ENCODE data around the gene ID2. TPM values are rescaled to one million over a fixed set of nuclear protein-coding genes. Genes with fewer than 3 reads are reported as not detected.

ID2 gene
- total RNA-seq, 1 experiment from 2014 or later = 77.8 TPM

- DNase-seq = no peak
- CTCF ChIA-PET = interaction anchor here (0.7 to 1.5 kb wide), 6 partner anchors 13 to 217 kb away, joined by 3 to 7 read pairs (median 4); no protein-coding TSS in a partner anchor
- intact Hi-C loops (cut with micrococcal nuclease; ENCODE audit: unreplicated experiment) = no loop called here
- no TSS peak for BruUV-seq (replicated peaks)
- Mint-ChIP-seq H3K27ac (ENCODE audit: unreplicated experiment) (no peak overlapping the region), H3K4me3 (ENCODE audit: low read depth, unreplicated experiment) (peak overlapping the region; percentile 73), H3K4me1 (ENCODE audit: low read depth, unreplicated experiment) (peaks cover 27% of the 10 kb centered on the region), H3K36me3 (ENCODE audit: insufficient read depth, unreplicated experiment) (no peaks in the 10 kb centered on the region), H3K27me3 (ENCODE audit: unreplicated experiment) (no peaks in the 10 kb centered on the region), H3K9me3 (ENCODE audit: low read depth, unreplicated experiment) (peaks cover 2% of the 10 kb centered on the region)
- no peak for TF ChIP-seq CTCF (IDR thresholded peaks at IDR 0.05; ENCODE audit: unreplicated experiment)
Observed at GRCh38 chr2:8692783-8693156, 10.9 kb downstream of the ID2 start.

GRCh38 chr2:8693157-8693821 is 11.4 kb downstream of the ID2 start:
- CTCF ChIA-PET = interaction anchor here (0.6 to 1.5 kb wide), 8 partner anchors 13 to 936 kb away, joined by 3 to 7 read pairs (median 4); no protein-coding TSS in a partner anchor
- DNase-seq = peak; percentile 83
- H3K9me3 Mint-ChIP-seq (ENCODE audit: low read depth, unreplicated experiment) = peaks cover 2% of the 10 kb centered on the region
- peak; percentile 87 for TF ChIP-seq CTCF (IDR thresholded peaks at IDR 0.05; ENCODE audit: unreplicated experiment)
- H3K27me3 Mint-ChIP-seq (ENCODE audit: unreplicated experiment) = no peaks in the 10 kb centered on the region
- peaks cover 27% of the 10 kb centered on the region for H3K4me1 Mint-ChIP-seq (ENCODE audit: low read depth, unreplicated experiment)
- no peak overlapping the region for H3K27ac Mint-ChIP-seq (ENCODE audit: unreplicated experiment)
- BruUV-seq (replicated peaks) = no TSS peak
- peak overlapping the region; percentile 73 for H3K4me3 Mint-ChIP-seq (ENCODE audit: low read depth, unreplicated experiment)
- H3K36me3 Mint-ChIP-seq (ENCODE audit: insufficient read depth, unreplicated experiment) = no peaks in the 10 kb centered on the region
- intact Hi-C loops (cut with micrococcal nuclease; ENCODE audit: unreplicated experiment) = no loop called here

- no peak for DNase-seq
- CTCF ChIA-PET = interaction anchor here (0.7 kb wide), 1 partner anchor 452 kb away, joined by 4 read pairs; no protein-coding TSS in a partner anchor
- Mint-ChIP-seq H3K4me1 (ENCODE audit: low read depth, unreplicated experiment) (peaks cover 27% of the 10 kb centered on the region), H3K27me3 (ENCODE audit: unreplicated experiment) (no peaks in the 10 kb centered on the region), H3K27ac (ENCODE audit: unreplicated experiment) (no peak overlapping the region), H3K36me3 (ENCODE audit: insufficient read depth, unreplicated experiment) (no peaks in the 10 kb centered on the region), H3K9me3 (ENCODE audit: low read depth, unreplicated experiment) (peaks cover 2% of the 10 kb centered on the region), H3K4me3 (ENCODE audit: low read depth, unreplicated experiment) (no peak overlapping the region)
- BruUV-seq (replicated peaks) = no TSS peak
- intact Hi-C loops (cut with micrococcal nuclease; ENCODE audit: unreplicated experiment) = loop anchor here (2.0 kb wide), 1 partner anchor 66 kb away; no protein-coding TSS in a partner anchor
- TF ChIP-seq CTCF (IDR thresholded peaks at IDR 0.05; ENCODE audit: unreplicated experiment) = no peak
Observed at GRCh38 chr2:8694737-8695136, 12.9 kb downstream of the ID2 start.

- CTCF ChIA-PET = no interaction called here
- intact Hi-C loops (cut with micrococcal nuclease; ENCODE audit: unreplicated experiment) = no loop called here
Observed at GRCh38 chr2:8697190-8697589, 15.3 kb downstream of the ID2 start.

More at GRCh38 chr2:8697190-8697589, 15.3 kb downstream of the ID2 start:
- no peak for TF ChIP-seq CTCF (IDR thresholded peaks at IDR 0.05; ENCODE audit: unreplicated experiment)
- Mint-ChIP-seq H3K9me3 (ENCODE audit: low read depth, unreplicated experiment) (peaks cover 2% of the 10 kb centered on the region), H3K4me3 (ENCODE audit: low read depth, unreplicated experiment) (no peak overlapping the region), H3K36me3 (ENCODE audit: insufficient read depth, unreplicated experiment) (no peaks in the 10 kb centered on the region), H3K27ac (ENCODE audit: unreplicated experiment) (no peak overlapping the region), H3K27me3 (ENCODE audit: unreplicated experiment) (no peaks in the 10 kb centered on the region), H3K4me1 (ENCODE audit: low read depth, unreplicated experiment) (peaks cover 26% of the 10 kb centered on the region)
- no TSS peak for BruUV-seq (replicated peaks)
- DNase-seq = no peak

Data from Calu3 (cell line).